Measurements from ENCODE around the gene GFY. TPM values are rescaled to one million over a fixed set of nuclear protein-coding genes. Genes with fewer than 3 reads are reported as not detected.

GFY gene
- total RNA-seq, 4 donors from 2014 or later, result not detected

GRCh38 chr19:49427855-49428546, 2.8 kb downstream of the GFY start:
- 0 to 2% methylated on average over 37 to 44 of the region's 45 CpGs for WGBS, 2 donors
- intact Hi-C loops (cut with DNase I; ENCODE audit: low total_unique reads), result no loop called here

GRCh38 chr19:49428547-49429451, 3.6 kb downstream of the GFY start:
- intact Hi-C loops (cut with DNase I; ENCODE audit: low total_unique reads), result no loop called here
- 19 to 20% methylated on average over 27 to 29 of the region's 29 CpGs for WGBS, 2 donors
- TF ChIP-seq CTCF (IDR thresholded peaks at IDR 0.05), result no peak
- TF ChIP-seq POLR2A (IDR thresholded peaks at IDR 0.05), result no peak
- no peak overlapping the region for H3K4me3 ChIP-seq (ENCODE audit: low read depth, poor library complexity, severe bottlenecking)
- no peak for DNase-seq (ENCODE audit: low spot score in 2 of 2)

More at GRCh38 chr19:49427855-49428546, 2.8 kb downstream of the GFY start:
- DNase-seq (ENCODE audit: low spot score in 2 of 2), result no peak
- TF ChIP-seq POLR2A (IDR thresholded peaks at IDR 0.05) (no peak), CTCF (IDR thresholded peaks at IDR 0.05) (no peak)
- H3K4me3 ChIP-seq (ENCODE audit: low read depth, poor library complexity, severe bottlenecking), result no peak overlapping the region

GRCh38 chr19:49430172-49430677, 5.0 kb downstream of the GFY start:
- TF ChIP-seq POLR2A (IDR thresholded peaks at IDR 0.05), result no peak
- TF ChIP-seq CTCF (IDR thresholded peaks at IDR 0.05), result no peak
- intact Hi-C loops (cut with DNase I; ENCODE audit: low total_unique reads), result no loop called here
- DNase-seq (ENCODE audit: low spot score in 2 of 2), result no peak
- 77 to 84% methylated on average over 9 of the region's 9 CpGs for WGBS, 2 donors
- no peak overlapping the region for H3K4me3 ChIP-seq (ENCODE audit: low read depth, poor library complexity, severe bottlenecking)

GRCh38 chr19:49430678-49431329, 5.6 kb downstream of the GFY start:
- no peak for DNase-seq (ENCODE audit: low spot score in 2 of 2)
- intact Hi-C loops (cut with DNase I; ENCODE audit: low total_unique reads), result no loop called here
- TF ChIP-seq POLR2A (IDR thresholded peaks at IDR 0.05) (no peak), CTCF (IDR thresholded peaks at IDR 0.05) (no peak)
- 72% methylated on average over 28 of the region's 28 CpGs for WGBS, 2 donors
- H3K4me3 ChIP-seq (ENCODE audit: low read depth, poor library complexity, severe bottlenecking), result no peak overlapping the region

GRCh38 chr19:49431330-49431749, 6.2 kb downstream of the GFY start:
- no peak overlapping the region for H3K4me3 ChIP-seq (ENCODE audit: low read depth, poor library complexity, severe bottlenecking)
- intact Hi-C loops (cut with DNase I; ENCODE audit: low total_unique reads), result no loop called here
- TF ChIP-seq POLR2A (IDR thresholded peaks at IDR 0.05) (no peak), CTCF (IDR thresholded peaks at IDR 0.05) (no peak)
- no peak for DNase-seq (ENCODE audit: low spot score in 2 of 2)
- 44 to 58% methylated on average over 28 to 29 of the region's 29 CpGs for WGBS, 2 donors

Measured in lower leg skin (tissue), 4 donors.